Stimulated activated CD8-positive, alpha-beta memory T cell treated with anti-CD3 and anti-CD28 coated beads, Interleukin-4, amount 100 ng/mL, for 24 hours (primary cell): ENCODE data around the gene SUV39H1.
"Not testable (repeated sequence)": the region's sequence is repeated elsewhere in the genome, so short reads cannot be mapped to it uniquely, and the experiment has no call there.

Source experiments
- DNase-seq: peaks from one replicate; pipeline ENCODE4 v3.0.0-alpha.2; 2020; ENCODE audit warnings: low read depth

The SUV39H1 gene

DNA sequence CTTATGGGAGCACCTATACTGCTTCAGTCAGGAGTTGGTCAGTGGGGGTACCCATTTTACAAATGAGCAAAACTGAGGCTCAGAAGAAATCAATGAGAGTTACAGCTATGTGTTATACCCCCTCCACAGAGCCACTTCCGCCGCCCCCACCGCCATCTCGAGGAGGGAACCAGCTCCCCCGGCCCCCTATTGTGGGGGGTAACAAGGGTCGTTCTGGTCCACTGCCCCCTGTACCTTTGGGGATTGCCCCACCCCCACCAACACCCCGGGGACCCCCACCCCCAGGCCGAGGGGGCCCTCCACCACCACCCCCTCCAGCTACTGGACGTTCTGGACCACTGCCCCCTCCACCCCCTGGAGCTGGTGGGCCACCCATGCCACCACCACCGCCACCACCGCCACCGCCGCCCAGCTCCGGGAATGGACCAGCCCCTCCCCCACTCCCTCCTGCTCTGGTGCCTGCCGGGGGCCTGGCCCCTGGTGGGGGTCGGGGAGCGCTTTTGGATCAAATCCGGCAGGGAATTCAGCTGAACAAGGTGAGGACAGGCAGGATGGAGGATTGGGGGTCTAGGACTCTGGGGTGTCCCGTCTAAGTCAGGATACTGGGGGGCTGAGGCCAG is 7.9 kb upstream of the SUV39H1 start:
- DNase-seq, result no peak

DNA sequence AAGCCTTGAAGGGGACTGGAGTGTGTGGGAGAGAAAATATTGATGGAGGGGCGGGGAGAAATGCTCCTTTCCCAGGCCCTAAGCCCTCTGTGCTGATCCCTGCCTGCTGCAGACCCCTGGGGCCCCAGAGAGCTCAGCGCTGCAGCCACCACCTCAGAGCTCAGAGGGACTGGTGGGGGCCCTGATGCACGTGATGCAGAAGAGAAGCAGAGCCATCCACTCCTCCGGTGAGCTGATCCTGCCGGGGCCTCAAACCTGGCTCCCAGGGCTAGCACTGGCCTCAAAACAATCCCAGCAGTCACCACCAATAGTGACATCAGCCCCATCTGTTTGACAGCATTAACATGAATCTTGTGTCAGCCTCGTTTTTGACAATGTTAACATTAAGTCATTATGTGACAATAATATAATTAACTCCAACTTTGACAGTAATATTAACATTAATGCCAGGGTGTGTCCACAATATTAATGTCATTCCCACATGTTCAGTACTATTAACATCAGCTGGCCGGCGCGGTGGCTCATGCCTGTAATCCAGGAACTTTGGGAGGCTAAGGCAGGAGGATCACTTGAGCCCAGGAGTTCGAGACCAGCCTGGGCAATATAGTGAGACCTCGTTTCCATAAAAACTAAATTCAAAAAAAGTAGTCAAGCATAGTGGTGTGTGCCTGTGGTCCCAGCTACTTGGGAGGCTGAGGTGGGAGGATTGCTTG is 7.2 kb upstream of the SUV39H1 start:
- no peak for DNase-seq

DNA sequence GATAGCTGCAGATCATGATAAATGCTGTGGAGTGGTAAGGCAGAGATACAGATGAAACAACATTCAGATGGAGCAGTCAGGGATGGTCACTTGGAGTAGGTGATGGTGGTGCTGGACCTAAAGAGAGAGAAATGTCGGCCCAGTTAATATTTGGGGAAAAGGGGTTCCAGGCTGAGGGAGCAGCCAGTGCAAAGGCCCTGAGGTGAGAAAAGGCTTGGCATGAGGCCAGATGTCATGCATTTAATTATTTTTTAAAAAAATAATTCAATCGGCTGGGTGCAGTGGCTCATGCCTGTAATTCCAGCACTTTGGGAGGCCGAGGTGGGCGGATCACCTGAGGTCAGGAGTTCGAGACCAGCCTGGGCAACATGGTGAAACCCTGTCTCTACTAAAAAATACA is 4.8 kb upstream of the SUV39H1 start:
- DNase-seq, result not testable (repeated sequence)

DNA sequence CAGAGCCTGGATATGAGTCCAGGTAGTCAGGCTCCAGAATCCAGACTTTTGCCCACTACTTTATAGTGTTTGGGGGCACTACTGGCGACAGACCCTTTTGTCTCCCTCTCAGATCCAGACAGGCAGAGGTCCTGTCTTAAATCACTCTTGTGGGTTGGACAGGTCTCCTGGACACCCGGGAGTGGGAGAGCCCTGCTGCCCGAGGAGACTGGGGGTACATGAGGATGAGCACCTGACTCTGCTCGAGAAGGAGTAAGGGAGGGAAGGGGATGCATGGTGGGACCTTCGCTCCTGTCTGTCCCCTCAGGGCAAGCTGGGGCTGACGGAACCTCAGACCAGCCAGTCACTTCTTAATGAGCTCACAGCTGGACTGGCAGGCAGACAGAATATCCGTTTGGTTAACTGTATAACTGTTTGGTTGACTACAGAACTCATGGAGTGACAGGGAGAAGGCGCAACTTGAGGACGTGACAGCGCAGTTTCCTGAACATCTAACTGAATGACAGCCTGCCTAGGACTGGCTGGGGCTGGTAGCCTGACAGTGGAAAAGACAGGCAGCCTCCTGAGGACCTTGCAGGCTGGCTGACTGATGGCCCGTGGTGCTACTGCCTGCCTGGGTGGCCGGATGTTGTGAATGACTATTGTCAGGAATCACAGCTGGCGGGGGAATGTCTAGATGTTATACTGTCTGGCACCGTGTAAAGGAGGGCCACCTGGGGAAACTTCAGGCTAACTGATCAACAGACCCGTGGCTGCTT is 1.6 kb upstream of the SUV39H1 start:
- DNase-seq, result no peak

DNA sequence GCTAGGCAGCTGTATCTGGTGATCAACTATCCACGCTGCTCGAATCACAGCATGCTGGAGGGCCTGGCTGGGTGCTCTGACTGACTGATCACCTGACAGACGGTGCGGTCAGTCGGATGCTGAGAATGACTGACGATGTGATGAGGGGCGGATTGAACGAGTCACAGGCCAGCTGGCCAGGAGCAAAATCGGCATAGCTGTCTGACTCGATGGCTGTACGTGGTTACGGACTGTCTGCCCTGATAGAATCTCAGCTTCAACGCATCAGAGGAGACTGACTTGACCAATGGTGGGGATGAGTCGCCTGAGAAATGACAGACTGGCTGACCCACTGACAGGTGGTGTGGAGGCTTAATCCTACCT is 1.0 kb upstream of the SUV39H1 start:
- no peak for DNase-seq

DNA sequence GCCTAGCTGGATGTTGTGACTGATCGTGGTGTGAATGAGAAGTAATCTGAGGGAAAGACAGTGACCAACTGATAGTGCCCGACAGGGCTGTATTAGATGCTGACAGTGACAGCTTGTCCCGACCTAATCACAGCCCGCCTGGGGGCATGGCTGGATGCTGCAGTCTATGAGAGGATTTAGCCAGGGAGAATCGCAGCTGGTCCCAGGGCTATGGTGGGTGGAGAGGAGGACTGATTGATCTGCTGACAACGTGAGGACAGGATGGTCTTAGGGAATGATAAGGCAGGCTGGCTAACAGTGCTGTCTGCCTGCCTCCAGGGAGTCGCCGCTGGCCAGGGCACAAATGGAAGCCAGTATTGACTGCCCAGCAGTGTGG is 621 bp upstream of the SUV39H1 start:
- no peak for DNase-seq

DNA sequence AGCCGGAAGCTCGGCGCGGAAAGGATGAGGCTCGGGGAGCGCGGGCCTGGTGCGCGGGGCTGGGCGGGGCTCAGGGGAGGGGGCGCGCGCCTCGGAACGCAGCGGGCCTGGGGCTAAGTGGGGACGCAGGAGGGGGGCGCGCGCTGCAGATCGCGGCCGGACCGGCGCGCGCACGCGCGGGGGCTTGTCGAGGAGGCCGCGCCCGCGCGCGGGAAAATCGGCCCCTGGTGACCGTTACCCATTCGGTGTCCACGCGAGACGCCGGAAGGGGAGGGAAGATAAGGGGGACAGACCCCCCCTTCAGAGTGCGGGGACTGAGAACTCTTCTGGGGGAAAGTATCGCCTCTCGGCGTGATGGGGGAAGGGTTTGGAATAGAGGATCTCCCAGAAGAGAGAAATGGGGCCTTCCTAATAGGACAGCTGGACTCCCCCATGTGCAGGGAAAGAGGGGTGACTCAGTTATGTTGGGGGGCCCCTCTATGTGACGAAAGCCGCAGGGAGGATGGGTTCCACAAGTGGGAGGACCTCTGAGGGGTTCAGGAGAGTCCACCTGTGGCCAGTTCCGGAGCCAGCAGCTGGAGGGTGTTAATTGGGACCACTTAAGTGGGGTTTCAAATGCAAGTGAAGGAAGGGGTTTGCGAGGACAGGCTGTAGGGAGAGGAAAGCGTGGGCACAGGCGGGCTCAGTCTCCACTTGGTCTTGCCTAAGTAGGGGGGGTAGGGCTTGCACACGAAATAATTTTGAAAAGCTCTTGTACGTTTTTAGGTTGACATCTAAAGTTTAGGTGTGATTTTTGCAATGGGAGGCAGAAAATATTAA is 584 bp downstream of the SUV39H1 start:
- no peak for DNase-seq

DNA sequence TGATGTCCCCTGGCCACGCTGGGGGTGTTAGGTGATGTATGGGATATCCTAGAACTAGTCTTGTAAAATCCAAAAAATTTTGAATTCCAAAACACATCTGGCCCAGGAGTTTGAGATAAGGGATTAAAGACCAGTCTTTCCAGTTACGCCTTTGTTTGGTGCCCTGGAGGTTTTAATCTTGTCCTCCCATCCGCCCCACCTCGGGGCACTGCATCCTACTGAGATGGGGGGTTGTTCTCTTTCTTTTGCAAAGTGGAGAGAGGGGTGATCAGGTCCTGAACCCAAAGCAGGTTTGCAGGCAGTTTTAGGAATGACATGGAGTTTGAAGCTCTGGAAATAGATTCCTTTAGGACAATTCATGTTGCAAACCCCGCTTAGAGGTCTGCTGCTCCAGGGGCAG is 1.8 kb downstream of the SUV39H1 start:
- no peak for DNase-seq

DNA sequence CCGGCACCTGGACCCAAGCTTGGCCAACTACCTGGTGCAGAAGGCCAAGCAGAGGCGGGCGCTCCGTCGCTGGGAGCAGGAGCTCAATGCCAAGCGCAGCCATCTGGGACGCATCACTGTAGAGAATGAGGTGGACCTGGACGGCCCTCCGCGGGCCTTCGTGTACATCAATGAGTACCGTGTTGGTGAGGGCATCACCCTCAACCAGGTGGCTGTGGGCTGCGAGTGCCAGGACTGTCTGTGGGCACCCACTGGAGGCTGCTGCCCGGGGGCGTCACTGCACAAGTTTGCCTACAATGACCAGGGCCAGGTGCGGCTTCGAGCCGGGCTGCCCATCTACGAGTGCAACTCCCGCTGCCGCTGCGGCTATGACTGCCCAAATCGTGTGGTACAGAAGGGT is 3.7 kb downstream of the SUV39H1 start:
- no peak for DNase-seq

DNA sequence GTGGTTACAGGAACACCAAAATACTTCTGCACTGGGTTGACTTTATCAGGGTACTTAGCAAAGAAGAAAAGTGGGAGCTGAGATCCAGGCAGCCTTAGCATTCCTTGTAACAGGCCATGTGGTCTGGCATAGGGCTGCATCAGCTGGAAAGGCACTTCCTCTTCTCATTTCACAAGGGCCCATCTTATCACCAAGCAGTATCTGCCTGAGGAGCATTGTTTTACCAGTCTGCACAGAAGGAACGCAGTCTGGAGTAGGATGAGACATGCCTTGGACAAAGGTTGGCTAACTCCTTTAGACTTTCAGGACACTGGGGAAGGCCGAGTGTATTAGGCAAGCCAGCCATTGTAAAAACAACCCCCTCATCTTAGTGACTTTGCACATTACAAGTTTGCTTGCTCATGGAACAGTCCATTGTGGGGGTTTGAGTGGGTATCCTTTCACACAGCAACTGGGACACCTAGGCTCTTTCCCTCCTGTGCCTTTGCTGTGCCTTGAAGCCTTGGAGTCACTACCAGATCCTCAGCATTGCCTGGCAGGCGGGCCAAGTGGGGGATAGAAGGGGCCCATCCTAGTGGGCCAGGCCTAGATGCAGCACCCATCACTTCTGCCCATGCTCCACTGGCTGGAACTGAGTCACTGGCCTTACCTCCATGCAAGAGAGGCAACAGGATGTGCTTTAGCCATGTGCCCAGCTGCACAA is 4.6 kb downstream of the SUV39H1 start:
- no peak for DNase-seq

DNA sequence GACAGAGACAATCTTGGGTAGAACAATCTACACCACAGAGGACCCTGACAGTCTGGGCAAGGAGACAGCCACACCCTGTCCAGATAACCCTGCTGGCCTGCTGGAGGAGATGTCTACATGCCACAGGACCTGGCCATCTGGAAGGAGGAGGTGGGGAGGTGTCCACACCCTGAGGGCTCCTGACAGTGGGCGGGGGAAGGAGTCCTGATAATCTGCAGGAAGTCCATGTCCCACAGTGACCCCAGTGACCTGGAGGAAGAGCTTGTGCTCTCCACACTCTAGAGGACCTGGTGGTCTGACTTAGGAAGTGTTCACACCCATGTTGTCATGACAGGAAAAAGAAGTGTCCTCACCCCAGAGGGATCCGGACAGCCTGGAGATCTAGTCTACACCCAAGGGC is 5.5 kb downstream of the SUV39H1 start:
- DNase-seq, result no peak

DNA sequence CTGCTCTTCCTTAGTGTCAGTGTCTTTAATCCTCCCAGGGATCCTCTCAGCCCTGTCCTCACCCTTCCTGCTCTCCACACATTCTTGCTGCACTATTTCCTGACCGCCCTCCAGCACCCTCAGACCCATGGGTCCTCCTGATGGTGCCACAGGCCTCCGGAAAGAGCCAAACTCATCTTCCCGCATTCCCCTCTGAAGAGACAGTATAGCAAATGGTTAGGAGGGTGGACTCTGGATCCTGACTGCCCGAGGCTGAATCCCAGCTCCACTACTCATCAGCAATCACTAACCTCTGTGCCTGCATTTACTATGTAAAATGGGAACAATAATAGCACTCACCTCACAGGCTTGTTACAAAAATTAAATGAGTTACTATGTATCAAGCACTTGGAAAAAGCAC is 6.2 kb downstream of the SUV39H1 start:
- DNase-seq, result no peak

DNA sequence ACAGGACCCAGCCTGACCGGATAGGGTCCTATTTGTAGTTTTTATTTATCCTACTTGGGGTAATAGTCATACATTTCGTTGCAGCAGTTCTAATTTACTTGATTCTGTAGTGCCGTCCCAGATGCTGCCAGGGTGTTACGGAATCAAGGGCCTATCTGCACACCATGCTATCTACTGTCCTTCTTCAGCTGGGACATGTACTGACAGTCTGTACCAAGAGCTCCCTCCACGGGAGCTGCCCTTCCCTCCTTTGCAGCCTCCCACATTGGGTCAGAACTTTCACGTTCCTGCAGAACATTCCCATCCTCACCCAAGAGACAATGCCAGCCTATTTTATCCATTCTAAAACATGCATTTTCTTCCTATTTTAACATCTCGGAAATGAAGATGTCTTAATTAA is 6.7 kb downstream of the SUV39H1 start:
- no peak for DNase-seq

DNA sequence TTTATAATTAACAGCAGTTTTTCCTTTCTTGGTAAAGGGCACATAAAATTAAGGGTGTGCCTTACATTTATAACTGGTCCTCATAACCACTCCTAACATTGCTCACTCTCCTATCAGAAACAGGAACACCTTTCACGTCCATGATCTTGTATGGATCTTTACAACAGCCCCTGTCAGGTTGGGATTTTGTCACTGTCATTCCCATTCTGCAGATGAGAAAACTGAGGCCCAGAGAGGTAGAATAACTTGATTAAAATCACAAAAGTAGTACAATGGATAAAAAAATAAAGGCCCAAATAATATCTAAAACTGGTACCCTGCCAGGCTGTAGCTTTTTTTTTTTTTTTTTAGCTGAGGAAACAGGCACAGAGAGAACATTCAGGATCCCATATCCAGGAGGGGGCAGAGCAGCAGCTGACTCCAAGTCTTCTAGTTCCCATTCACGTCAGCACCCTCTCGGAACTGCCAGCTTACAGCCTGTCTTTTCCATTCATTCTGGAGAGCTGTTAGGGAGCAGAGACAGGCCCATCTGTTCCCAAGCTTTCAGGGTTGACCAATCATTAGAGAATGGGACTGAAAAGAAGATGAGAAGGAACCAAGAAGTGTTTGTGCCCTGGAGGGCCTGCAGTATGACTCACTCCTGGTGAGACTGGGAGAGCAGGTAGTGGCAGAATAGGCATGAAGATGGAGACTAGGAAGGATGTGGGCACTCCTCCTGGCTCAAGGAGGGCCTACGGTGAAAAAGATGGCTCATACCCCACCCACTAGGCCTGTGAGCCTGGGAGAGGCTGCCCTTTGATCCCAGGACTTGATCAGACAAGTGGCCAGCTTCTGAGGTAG is 7.3 kb downstream of the SUV39H1 start:
- DNase-seq, result no peak

DNA sequence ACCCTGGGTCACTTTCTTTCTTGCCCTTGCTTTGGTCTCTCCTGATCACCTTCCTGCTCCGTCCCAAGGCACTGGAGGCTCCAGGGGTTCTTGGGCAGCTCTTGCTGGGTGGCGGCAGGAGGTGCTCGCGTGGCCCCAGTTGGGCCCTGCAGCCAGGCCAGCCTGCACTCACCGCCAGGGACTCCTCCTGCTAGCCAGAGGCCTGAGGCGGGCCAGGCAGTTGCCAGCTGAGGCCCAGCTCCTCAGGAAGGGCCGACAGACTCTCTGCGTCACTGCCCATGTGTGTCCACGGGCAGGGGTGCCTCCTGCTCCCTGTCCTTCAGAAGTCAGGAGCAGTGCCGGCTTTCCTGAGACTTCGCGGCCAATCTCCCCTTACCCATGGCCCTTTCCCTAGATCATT is 9.3 kb downstream of the SUV39H1 start:
- no peak for DNase-seq

DNA sequence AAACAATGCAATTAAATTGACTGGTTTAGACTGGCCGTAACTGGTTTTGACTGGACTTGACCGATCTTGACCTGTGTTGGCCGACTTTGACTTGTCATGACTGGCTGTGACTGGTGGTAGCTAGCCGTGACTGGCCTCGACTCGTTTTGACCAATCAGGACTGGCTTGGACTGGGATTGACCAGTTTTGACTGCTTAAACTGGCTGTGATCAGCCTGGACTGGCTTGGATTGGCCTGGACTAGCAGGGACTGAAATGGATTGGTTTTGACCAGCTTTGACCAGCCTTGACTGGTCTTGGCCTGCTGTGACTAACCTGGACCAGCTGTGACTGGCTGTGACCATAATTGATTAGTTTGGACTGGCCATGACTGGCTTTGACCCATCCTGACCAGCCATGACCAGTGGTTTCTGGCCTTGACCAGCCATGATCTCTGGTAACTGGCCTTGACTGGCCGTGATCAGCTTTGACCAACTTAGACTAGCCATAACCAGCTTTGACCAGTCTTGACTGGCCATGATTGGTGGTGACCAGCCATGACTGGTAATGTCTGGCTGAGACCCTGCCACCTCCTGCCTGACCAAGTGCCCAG is 13.1 kb downstream of the SUV39H1 start:
- DNase-seq, result no peak

DNA sequence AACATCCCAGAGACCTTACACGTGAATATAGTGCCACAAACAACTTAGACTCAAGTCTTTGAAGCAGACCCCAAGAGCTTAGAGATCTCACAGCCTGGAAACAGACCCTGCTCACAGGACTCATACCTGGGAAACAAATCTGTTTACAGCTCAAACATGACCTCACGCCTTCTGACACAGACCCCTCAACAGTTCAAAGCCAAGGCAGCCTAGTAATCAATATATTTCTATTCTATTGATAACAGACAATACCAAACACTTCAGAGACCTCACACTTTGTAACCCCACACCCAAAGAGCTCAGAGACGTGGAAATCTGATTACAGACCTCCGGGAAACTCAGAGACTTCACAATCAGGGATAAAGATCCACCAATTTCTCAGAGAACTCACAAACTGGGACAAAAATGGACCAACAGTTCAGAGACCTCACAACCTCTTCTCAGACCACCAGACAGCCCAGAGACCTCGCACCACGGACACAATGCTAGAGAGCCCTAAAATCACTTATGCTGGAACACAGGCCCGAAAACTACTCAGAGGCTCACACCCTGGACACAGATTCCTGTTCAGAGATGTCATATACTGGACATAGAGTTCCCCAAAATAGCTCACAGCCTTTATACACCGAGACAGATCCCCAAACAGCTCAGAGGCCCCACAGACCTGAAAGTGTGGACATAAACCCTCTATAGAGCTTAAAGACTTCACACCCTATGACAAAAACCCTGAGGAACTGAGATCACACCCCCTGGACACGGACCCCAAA is 14.8 kb downstream of the SUV39H1 start:
- DNase-seq, result no peak

DNA sequence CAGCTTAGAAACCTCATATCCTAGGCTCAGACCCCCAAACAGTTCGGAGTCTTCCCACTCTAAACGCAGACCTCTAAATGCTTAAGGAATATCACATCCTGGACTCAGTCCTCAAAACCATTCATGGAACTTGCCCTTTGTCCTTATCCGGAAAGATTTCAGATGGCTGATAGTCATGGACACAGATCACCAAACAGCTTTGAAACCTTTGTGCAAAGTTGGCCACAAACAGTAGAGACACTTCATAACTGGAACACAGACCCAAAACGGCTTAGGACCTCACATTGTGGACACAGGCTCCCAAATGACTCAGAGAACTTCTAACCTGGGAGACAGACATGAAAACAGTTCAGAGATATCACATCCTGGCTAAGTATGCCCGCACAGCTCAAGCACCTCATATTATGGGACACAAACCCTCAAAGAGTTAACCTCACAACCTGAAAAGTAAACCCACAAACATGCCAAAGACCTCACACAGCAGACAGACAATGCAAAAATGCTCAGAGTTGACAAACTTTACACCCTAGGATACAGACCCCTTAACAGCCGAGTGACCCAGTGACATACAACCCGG is 15.5 kb downstream of the SUV39H1 start:
- DNase-seq, result no peak

DNA sequence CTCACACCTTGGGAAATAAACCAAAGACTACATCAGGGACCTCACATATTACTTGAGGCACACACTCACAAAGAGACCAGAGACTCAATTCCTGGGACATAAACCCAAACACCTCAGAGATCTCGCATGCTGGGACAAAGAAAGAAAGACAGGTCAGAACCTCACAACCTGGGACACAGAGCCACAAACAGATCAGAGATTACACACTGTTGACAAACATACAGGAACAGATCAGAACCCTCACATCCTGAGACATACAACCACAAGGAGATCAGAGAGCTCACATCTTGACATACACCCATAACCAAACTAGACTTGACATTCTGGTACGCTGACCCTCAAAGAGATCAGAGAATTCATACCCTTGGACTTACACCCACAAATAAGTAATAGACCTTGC is 17.3 kb downstream of the SUV39H1 start:
- no peak for DNase-seq

DNA sequence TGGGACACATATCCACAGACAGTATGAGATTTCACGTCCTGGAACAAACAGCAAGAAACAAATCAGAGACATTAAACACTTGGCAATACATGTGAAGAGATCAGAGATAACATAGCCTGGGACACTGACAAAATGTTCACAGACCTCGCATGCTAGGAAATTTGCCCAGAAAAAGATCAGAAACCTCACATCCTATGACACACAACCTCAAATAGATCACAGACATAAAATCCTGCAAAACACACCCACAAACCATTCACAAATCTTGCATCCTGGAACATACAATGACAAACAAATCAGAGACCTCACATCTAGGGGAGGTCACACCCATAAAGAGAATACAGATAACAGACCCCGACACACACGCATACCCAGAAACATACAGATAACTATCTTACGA is 18.0 kb downstream of the SUV39H1 start:
- no peak for DNase-seq
